GM21723 (cell line): ENCODE data around the gene TMEM156.

ENCODE experiments used
- ATAC-seq: cut with Tn5 transposase; IDR thresholded peaks from one replicate; pipeline ENCODE4 v1.9.1; 2021; ENCODE audit warnings: mild to moderate bottlenecking, moderate library complexity; ENCODE audit not compliant: unreplicated experiment

TMEM156 gene

GRCh38 chr4:38928974-38929373 lies 103.2 kb downstream of the TMEM156 start:
- no peak for ATAC-seq

DNA sequence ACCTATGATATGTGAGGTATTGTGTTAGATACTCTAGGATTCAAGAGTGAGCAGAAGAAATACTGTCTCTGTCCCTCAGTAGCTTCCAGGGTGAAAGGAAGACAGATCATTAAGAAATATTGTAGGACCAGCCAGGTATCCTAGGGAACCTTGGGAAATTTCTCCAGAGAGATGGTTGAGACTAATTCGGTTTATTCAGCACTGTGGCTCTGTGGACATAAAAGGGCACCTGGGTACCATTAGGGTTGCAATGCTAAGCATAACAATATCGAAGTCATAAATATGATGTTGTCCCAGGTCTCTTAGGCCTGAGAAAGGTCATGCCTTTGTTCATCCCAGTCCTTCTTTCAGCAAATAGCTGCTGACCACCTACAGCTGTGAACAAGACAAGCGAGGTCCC lies 103.6 kb downstream of the TMEM156 start:
- ATAC-seq = no peak

GRCh38 chr4:38926896-38927295 lies 105.3 kb downstream of the TMEM156 start:
- no peak for ATAC-seq

- ATAC-seq = no peak
Observed at GRCh38 chr4:38925492-38926413, 106.5 kb downstream of the TMEM156 start.

DNA sequence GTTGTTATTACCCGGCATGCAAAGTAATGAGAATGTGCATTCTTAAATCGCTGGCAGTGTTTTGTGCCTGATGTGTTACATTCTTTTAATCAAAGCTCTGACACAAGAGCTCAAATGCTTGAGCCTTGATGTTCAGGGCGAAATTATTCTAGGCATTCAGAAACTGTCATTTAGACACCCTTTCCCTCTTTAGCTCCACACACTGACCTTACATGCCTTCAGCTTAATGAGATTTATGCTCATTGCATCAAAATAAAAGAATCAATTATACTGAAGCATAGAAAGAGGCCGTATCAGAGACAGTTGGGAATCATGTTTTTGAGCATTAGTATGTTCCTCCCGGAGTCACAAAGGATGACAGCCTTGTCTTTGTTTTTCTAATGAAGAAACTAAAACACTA lies 107.9 kb downstream of the TMEM156 start:
- no peak for ATAC-seq

DNA sequence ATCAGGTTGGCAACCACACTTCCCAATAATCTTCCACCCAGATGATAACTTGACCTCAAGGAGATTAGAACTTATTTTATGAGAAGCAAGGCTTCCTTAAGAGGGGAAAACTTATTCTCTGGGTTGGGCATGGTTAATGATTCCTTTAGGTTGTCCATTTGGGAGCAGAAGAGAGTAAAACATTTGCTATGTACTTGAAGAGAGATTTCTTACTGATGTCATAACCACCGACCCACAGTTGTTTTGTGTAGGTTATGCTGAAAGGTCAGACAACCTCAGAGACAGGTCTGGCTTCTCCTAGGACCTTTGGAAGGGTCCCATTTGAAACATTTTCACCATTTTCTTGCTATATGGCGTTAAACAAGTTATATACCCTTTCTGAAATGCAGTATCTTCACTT lies 108.5 kb downstream of the TMEM156 start:
- no peak for ATAC-seq

DNA sequence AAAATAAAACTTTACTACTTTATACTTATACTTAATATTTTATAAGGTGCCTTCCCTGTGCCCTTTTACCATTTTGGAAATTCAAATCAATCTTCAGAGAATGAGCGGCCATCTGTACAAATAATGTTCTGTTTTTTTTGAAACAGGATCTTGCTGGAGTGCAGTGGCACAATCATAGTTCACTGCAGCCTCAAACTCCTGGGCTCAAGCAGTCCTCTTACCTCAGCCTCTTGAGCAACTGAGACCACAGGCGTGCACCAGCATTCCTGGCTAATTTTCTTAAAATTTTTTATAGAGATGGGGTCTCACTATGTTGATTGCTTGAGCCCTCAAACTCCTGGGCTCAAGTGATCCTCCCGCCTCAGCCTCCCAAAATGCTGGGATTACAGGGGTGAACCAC lies 111.1 kb downstream of the TMEM156 start:
- ATAC-seq = no peak

GRCh38 chr4:38920677-38921076 lies 111.5 kb downstream of the TMEM156 start:
- no peak for ATAC-seq

DNA sequence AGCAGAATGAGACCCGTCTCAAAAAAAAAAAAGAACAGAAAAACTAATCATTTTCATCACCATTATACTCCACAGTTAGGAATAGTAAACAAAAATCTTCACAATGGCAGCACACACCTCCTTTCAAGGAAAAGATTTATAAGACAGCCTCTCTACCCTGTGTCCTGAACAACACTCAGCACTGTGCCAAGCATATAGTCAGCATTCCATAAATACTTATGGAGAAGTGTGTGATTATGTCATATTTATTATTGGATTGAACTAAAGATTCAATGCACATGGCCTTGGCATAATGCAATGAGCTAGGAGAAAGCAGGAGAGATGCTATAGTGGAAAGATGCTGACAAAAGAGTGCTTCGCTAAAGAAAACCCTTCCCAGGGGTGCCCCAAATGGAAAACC lies 112.0 kb downstream of the TMEM156 start:
- ATAC-seq = no peak

DNA sequence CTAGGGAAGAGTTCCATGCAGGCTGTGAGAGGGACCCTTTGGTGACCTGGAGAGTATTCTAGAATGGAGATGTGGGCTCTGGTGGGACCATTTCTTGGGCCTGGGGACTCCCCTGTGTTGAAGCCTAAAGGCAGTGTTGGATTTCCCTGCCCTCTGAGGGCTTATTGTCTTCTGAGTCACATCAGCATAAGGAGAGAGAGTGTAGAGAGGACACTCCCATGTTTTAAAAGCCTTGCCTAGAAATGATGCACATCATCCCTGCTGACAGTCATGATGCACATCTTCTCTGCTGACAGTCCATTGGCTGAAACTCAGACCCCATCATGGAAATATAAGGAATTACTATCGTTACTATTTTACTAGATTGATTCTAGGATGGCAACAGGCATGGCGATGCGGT lies 112.7 kb downstream of the TMEM156 start:
- ATAC-seq = no peak

- ATAC-seq = no peak
Observed at GRCh38 chr4:38917481-38918025, 114.7 kb downstream of the TMEM156 start.
